ENCODE results near the gene ANKRD63.
A peak's percentile ranks its signal among the peaks of the same experiment; 100 is the strongest.

The ANKRD63 gene

DNA sequence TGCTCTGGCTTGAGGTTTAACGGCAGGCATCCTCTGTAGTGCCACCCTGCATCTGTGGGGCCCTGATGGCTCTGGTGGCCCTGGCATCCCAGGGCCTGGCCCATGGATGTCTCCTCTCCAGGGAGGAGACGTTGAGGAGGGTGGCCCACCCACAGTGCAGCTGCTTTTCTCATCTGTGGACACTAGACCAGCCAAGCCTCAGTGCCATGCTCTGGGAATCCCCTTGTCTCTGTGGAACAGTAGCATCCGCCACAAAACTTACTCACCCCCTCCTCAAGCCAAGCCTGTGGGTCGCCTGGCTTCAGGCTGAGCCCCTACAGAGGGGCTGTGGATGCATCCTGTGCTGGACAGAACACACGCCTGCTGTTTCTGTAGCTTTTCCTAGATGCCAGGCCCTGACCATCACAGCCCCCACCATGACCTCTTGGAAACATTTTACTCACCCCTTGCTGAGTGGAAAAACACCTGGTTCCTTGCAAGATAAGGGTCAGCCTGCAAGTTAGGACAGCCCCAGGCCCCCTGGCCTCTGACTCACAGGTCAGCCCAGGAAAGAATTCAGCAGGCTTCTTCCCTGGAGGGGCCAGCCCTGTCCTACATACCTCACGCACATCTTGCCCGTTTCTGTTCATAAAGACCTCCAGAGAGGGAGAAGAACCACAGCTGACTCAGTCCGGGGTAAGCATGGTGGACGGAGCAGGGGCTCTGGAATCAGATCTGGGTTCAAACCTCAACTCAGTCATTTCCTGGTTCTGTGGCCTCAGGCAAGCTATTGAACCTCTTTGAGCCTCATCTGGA lies 25.0 kb downstream of the ANKRD63 start:
- no peak for DNase-seq (ENCODE audit: low spot score)

DNA sequence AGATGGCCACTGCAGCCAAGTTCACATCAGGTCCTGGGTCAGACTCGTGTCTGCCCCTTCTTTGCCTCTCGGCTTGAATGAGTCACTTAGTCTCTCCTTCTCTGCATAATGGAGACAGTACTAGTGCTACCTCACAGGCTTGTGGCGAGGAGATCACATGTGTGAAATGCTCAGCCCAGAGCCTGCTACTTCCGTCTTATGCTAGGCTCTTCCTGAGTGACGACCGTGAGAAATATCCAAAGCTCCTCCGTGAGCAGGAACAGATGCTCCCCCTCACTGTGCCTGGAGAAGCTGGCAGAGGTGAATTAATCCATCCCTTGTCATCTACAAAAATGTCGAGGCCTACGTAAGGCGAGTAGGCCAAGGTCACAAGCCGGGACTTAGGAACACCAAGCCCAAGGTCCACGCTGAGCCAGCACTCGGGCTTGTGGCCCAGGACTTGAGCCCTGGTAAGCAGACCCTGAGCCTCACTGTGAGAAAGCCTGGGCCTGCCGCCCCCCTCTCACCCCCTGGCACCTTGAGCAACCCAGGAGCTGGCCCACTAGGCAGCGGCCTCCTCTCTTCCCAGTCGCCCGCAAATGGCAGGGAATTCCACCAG lies 26.1 kb downstream of the ANKRD63 start:
- DNase-seq (ENCODE audit: low spot score): no peak

DNA sequence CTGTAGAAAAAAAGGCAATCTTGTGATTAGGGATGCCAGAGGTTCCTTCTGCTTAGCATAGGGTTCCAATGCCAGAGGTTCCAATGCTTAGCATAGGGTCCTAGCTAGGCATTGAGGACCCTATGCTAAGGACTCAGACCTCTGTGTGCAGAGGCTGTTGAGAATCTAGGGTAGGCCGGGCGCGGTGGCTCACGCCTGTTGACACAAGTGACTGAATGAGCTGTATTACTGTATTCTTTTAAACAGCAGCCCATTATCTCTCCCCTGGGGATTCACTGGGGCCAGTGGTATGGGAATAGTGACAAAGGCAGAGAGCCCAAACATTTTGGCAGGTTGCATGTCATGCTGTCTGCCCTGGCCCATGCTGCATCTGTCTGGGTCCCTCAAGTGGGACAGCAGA lies 27.8 kb downstream of the ANKRD63 start:
- no peak for DNase-seq (ENCODE audit: low spot score)

DNA sequence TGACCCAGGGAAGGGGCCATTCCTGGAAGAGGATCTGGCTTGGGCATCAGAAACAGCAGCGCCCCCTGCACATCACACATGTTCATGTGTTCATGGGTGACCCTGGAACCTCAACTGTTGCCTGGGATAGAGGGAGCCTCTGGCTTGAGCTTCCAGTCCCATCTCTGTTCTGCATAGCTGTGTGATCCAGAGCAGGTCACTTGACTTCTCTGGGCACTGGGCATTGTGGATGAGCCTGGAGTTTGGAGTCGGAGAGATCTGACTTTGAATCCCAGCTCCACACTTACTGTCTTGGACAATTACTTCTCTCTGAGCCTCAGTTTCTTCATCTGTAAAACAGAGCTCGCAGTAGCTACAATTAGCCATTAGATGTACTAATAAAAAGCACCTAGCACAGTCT lies 28.4 kb downstream of the ANKRD63 start:
- DNase-seq (ENCODE audit: low spot score): no peak

DNA sequence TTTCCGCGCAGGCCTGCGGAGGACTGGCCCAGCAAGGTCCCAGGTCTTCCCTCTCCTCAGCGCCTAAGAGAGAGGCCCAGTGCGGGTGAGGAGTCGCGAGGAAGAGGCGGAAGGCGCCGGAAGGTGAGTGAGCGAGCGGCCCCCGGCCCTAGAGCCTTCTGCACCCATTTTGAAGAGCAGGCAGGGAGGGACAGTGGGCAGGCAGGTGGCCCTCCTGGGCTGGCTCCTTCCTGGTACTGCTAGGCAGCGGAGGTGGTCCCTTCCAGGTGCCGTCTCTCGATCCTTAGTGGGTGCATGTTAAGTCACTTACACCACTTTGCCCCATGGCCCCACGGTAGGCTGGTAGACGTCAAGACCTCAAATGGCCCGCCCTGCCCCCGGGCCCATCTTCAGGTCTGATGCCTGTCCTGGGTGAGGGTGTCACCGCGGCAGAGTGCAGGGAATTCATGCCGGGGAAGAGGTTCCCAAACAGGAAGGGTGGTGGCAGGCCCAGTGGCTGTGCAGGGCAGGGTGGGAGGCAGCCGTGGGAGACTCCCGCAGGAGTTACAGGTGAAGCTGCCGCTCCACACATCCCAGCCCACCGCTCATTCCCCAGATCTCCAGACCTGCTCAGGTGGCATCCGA lies 29.6 kb downstream of the ANKRD63 start:
- no peak for DNase-seq (ENCODE audit: low spot score)

DNA sequence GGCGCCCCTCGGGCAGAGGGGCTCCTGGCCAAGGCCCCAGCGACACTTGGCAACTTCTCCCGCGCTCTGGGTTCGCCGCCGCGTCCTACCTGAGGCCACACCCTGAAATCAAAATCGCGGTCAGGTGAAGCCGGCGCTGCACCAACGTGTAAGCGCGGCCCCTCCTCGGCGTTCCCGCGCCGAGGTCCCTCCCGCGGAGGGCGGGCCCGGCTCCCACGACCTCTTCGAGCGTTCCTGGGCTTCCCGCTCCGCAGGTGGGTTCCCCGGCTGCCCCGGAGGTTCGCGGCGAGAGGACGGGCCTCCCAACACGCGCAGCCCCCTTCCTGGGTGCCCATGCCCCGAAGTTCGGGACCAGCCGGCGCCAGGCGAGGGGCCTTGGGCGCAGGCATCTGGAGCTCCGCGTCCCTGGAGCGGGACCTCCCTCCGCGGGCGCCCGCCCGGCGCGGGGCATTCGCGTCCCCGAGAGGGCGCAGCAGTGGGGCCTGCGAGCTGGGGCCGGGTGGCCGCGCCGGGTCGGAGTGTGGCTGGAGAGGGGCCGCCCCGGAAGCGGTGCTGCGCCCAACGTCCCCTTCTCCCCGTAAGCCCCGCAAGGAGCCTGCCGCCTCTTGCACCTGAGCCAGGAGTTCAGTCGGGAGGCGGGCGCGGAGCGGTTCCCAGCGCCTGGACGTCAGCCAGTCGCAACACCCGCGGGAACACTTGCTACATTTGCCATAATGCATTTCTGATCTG lies 30.3 kb downstream of the ANKRD63 start:
- DNase-seq (ENCODE audit: low spot score): no peak

DNA sequence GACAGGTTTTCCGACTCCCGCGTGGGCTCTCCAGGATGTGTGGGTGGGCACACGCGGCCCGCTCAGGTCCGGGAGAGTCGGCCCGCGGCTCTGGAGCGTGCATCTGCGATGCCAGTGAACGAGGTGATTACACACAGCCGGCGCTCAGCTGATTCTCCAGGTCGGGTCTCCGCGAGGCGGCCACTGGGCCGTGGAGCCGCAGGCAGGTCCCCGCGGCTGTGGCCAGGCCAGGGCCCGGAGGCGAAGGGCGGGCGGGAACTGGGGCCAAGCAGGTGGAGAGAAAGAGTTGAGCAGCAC lies 30.8 kb downstream of the ANKRD63 start:
- DNase-seq (ENCODE audit: low spot score): no peak

DNA sequence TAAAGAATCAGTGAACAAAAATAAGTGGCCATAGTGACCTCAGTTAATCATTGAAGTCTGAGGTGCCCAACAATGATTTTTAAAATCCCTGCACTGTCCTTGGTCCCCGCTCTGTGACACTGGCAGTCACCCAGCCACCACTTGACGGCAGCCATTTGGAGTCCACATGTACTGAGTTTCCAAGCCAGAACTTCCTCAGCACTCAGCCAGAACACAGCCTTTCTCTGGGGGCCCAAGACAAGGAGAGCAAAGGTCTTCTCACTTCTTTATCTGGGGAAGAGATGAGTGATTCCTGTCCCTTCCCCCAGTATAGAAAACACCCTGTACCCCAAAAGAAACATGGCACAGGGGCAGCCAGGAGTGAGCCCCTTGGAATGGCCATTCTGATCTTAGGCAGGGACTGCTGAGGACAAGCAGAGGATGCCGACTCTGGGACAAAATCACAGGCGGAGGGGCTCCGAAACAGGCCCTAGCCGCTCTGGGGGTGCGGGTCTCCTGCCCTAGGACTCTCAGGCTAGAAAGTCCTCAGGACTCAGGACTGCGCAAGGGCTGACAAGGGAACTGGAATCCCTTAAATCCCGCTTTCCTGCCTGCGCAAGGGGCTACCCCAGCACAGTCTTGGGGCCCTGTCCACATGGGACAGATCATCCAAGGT lies 31.3 kb downstream of the ANKRD63 start:
- DNase-seq (ENCODE audit: low spot score): no peak

DNA sequence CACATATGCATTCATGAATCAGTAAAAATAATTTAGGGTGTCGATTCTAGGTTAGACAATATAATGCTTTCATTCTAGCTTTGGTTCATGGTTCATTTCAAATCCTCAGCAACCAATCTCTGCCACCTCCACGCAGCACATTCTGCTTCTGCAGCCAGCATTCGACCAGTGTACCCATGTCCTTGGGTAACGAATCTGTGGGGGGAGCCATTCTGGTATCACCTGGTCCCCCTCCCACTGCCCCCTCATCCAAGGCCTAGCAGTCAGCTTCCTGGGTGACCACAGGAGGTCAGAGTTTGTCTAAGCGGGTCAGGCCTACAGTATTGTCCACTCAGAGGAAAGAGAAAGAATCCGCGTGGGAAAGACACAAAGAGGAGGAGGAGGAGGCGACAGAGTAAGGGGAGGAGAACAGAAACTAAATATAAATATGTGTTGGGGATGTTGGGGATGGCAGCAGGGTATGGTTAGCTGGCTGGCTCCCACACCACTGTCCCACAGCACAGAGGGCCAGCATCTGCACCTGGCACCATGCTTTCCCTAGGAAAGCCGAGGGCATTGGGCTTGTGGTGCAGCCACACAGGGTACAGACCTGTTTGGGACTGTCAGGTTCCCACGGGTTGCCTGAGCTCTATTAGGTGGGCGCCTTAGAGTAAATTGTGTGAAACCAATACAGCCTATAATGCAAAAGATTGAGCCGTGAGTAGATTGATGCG lies 31.9 kb downstream of the ANKRD63 start:
- no peak for DNase-seq (ENCODE audit: low spot score)

DNA sequence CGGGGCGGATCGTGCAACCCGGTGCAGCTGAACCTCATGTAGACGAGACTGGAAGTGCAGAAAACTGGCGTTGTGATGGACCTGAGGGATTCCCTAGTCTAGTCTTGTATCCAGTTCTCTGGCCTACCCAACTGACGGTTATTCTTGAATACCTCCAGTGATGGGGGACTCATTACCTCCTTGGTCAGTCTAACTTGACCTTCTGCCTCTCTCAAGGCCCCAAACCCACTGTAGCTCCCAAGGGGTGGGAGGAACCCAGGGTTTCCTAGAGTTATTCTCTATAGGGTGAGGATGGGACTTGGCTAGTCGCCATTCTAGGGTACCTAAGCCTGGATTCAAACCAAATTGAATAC lies 32.6 kb downstream of the ANKRD63 start:
- no peak for DNase-seq (ENCODE audit: low spot score)

DNA sequence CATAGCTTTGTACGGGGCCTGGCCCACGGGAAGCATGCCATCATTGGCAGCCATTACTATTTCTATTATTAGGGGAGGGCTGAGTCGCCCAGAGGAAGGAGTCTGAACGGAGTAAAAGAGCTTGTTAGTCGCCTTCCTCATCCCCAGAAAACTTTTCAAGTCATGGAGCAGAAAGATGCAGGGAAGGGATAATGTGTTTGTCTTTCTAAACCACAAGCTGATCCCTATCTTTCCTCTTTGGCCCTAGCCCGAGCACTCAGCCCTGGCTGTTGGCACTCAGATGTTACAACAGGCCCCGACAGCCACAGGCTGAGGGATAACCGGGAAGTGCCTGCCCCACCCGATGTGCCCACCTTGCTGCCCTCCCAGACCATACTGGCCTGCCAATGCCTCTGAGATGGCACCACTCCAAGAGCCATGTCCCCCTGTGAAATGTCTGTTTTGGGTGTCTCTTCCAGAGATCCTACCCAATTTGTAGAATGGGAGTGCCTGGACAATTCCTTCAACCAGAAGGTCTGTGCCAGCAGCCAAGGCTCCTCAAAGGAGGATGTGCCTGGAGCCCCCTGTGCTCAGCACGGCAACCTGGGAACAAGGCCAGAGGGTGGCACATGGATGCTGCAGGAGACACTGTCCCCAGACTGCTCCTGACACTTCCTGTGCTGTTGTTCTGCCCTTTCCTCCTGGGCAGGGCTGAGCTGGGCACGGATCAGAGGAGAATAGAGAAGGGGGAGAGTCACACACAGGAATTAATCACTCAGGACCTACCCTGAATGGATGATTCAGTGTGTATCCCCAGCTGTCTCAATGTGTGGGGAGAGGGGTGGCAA lies 33.2 kb downstream of the ANKRD63 start:
- DNase-seq (ENCODE audit: low spot score): no peak

DNA sequence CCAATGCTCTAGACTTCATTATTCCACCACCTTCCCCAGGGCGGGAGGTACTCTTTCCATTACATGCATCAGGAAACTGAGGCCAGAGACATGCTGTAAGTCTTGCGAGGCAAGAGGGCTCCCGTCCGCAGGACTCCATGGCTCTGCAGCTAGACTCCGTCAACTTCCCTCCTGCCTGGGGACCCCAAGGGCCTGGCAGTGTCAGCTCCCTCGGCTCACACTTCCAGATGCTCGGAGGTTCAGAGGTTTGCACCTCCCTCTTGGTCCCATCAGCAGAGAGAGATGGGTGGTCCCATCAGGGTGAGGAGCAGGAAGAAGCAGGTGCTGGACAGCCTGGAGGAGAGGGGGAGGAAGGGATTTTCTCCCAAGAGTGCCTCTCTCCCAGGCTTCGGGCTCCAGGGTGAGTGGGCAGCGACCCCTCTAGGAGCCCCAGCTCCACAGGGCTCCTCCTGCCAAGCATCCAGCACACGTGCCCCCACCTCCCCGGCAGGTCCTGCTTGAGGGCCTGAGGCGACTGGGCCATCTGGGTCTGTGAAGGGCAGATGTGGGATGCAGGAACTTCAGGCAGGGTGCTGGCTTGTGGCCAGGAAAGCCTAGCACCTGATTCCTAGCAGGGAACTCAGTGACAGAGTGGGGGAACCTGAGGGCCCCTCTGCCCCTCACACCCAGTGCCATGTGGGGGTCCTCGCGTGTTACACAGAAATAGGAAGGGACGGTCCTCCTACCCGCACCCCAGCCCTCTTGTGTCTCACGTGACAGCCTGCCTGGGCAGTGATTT lies 34.7 kb downstream of the ANKRD63 start:
- DNase-seq (ENCODE audit: low spot score): no peak

DNA sequence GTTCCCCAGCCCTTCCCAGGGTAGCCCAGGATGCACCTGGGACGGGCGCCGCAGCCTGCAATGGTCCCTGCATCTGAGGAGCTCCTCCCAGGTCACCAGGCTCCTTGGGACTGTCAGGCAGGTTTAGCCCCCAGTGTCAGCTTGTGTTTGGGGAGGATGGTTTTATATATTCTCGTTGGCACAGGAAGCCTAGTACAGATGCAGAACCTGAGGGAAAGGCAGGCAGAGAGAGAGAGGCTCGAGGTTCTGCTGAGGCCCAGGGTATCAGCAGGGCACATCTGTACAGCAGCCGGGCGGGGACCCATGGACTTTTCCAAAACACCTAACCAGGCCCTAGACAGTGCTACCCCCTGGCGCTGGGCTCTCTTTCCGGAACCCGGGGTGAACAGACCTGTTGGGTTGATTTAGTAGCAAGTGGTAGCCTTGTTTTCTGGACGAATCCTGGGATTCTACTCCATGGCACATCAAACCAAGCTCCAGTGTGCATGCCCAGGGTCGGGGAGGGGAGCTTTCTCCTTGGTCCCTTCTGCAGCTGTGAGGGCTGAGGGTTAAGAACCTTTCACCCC lies 35.4 kb downstream of the ANKRD63 start:
- DNase-seq (ENCODE audit: low spot score): no peak

DNA sequence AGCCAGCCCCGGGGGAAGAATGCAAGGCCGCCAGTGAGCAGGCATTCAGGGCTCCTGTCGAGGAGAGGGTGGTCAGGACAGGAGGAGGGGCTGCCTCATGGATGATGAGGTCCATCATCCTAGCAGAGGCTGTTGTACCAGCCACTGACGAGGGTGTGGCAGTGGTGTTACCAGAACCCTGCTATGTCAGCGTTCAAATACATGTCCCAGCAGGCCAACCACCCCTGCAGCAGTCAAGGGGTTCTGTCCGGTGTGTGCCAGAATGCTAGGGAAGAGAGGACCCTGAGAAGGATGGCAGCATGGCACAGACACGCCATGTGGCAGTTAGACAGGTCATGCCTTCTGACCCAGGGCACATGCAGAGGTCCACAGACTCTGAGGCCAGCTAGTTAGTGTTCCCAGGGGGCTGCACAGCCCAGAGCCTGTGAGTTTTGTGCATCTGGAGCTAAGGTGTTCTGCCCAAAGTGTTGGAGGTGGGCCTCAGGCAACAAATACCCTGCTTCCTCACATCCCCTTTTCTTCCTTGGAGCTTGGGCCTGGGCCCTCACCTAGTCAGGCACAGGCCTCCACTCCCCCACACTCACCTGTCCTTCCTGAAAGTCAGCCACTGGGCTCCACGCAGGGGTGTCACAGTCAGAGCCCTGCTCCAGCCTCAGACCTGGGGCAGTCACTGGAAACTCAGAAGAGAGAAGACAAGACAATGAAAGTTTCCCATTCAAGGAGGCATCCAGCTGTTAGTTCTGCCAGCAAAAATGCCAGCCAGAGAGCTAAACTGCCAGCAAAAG lies 36.2 kb downstream of the ANKRD63 start:
- peak; percentile 9 for DNase-seq (ENCODE audit: low spot score)

DNA sequence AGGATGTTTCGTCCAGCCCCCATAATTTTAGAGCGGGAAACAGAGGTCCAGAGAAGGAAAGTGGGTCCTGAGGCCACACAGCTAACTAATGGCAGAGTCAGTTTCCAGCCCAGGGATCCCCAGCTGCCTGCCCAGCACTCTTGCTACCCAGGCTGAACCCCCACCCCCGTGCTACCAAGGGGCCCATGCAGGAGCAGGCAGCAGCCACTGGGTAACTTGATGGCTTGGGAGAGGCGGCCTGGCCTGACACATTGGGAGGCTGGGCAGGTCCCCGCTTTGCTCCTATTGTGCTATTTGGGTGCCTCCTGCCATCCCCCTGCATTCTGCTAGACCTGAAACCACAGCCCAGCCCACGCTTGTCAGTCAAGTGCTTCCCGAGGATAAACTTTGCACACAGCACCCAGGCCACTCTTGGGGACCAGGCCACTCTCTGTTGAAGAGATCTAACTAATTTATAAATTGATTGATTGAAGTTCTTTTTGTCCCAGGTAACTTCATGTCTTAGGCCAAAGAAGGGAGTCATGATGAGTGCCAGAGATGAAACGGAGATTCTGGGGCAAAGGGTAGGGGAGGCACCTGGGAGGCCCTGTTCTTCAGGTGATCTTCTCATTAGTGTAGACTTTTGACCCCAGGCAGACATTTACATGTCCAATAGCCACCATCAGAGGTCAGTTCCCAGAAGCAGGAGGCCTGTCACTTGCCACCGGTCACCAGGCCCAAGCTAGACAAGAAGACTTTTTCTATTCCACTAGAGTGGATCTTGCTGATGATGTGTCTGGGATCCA lies 37.0 kb downstream of the ANKRD63 start:
- DNase-seq (ENCODE audit: low spot score): peak; percentile 15

DNA sequence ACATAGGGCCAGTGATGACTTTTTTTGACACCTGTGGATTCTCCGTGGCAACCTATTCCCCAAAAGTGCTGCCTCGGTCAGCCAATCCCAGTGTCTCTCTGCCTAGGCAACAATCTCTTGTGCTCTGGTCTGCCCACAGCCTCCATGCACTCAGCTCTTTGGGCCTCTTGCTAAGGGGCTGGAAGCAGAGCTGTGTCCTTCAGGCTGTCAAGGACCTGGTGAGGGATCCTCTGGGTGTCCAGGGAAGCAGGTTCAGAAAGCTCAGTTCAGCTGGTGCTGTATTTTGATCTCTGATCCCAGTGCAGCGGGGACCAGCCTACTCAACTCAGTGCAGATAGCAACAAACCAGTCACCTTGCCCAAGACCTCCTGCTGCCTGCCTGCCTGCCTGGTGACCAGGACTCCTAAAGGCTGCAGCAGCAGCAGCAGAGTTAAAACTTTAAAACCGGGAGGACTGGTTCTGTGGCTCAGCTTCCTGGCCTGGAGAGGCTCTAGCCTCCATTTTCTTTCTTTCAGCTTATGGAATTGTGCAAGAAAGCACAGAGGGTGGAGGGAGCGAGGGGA lies 37.8 kb downstream of the ANKRD63 start:
- DNase-seq (ENCODE audit: low spot score): peak; percentile 27

DNA sequence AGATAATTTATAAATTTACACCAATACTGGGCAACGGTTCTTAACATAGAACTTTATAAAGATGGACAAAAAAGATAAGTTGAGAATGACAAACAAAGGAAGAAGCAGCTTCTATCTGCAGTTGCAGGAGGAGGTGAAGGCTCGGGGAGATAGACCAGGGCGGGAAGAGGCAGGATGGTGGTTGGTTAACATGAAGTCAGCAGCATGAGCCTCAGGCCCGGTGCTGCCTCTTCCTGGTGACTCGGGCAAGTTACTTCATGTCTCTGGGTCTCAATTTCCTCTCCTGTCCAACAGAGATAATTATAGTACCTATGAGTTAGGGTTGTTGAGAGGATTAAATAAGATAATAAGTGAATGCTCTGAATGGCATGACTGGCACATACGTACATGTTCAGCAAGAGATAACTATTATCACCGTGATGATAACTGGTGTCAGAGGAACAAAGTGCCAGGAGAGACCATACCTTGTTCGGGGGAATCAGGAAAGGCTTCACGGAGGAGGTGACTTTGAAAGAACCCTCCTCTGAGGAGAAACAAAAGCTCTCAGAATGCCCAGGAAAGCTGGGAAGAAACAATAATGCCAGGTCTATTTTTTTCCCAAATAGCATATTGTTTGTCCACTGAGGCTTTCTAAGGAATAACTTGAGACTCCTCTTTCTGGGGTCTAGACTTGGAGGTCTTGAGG lies 39.6 kb downstream of the ANKRD63 start:
- DNase-seq (ENCODE audit: low spot score): no peak
